ENCODE measurements around the gene HOXD10.

- no peak for TF ChIP-seq EZH2 (IDR thresholded peaks at IDR 0.05; ENCODE audit: borderline replicate concordance, low read depth, low read length, poor library complexity, severe bottlenecking)
- TF ChIP-seq, protein P1, sequence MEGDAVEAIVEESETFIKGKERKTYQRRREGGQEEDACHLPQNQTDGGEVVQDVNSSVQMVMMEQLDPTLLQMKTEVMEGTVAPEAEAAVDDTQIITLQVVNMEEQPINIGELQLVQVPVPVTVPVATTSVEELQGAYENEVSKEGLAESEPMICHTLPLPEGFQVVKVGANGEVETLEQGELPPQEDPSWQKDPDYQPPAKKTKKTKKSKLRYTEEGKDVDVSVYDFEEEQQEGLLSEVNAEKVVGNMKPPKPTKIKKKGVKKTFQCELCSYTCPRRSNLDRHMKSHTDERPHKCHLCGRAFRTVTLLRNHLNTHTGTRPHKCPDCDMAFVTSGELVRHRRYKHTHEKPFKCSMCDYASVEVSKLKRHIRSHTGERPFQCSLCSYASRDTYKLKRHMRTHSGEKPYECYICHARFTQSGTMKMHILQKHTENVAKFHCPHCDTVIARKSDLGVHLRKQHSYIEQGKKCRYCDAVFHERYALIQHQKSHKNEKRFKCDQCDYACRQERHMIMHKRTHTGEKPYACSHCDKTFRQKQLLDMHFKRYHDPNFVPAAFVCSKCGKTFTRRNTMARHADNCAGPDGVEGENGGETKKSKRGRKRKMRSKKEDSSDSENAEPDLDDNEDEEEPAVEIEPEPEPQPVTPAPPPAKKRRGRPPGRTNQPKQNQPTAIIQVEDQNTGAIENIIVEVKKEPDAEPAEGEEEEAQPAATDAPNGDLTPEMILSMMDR (conservative IDR thresholded peaks at IDR 0.05; ENCODE audit: low read depth, low read length) = no peak
Observed at GRCh38 chr2:176164611-176165369, 48.2 kb downstream of the HOXD10 start.
